ENCODE results near the gene SHISA5.

Gene SHISA5

DNA sequence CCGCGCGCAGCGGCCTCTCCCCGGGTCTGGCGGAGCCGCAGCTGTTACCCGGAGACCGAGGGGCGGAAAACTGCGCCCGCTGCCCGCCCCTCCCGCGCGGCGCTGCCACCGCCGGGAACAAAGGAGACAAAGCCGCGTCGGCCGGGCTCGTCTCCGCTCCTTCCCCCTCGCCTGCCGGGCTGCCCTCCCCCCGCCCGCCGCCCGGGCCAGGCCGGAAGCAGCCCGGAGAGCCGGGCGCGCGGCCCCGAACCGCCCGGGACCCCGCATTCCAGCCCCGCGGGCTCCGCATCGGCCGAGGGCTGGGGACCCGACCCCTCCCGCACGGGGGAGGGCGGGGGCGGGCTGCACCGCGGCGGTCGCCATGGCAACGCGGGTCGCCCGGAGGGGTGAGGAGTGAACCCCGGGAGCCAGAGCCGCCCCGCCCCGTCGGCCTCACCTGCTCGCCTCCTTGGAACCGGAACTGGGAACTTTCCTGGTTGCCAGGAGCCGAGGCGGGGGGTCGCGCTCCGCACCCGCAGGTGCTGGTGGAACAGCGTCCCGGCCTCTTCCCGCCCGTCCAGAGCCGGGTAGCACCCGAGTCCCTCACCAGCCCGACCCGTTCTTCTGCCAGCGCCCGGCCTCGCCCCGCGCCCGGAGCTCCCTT lies 74.5 kb downstream of the SHISA5 start:
- peak; percentile 58 for DNase-seq

- peak; percentile 30 for DNase-seq
These were observed 75.2 kb downstream of the SHISA5 start for GRCh38 chr3:48428572-48429316.

DNA sequence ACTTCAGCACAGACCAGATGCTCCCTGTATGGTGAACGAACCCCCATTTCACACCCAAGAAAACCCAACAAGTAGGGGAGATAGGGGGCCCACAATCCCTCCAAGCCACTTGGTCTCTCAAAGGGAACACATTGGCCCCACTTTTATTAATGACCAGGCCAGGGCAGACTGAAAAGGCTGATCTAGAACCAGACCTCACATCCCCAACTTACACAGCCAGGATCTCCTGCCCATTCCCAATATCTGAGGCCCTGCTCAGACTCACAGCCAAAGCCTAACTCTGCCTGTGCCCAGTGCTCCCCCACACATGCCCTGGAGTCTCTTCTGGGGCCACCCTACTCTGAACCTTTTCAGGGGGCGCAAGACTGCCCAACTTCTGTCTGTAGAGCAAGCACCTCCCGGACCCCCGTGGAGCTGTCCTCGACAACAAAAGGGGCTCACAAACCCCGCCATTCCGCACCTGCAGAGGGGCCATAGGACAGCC lies 75.8 kb downstream of the SHISA5 start:
- DNase-seq, result no peak

GRCh38 chr3:48427630-48427962 lies 76.4 kb downstream of the SHISA5 start:
- DNase-seq, result no peak

- no peak for DNase-seq
These were observed 76.9 kb downstream of the SHISA5 start for GRCh38 chr3:48426944-48427629.

DNA sequence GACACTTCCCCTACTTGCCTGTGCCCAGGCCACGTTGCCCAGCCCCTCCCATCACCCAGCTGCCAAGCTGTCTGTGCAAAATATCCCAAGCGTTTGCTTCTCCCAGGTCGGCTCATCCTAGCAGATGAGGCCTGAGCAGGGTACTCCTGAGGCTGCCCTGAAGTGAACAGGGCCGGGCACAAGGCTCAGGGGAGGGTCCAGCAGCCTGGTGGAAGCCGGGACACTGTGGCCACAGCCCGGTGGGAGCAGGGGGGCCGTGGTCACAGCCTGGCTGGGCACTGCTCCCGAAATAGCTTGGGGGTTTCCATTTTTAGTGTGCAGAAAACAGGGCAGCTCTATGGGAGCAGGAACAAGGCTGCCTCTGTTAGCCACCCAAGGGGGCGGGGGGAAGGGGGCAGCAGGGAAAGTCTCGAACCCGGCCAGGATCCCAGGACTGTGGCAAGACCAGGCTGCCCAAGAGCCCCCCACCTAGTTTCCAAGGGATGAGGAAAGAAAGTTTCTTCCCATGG lies 77.5 kb downstream of the SHISA5 start:
- no peak for DNase-seq

DNA sequence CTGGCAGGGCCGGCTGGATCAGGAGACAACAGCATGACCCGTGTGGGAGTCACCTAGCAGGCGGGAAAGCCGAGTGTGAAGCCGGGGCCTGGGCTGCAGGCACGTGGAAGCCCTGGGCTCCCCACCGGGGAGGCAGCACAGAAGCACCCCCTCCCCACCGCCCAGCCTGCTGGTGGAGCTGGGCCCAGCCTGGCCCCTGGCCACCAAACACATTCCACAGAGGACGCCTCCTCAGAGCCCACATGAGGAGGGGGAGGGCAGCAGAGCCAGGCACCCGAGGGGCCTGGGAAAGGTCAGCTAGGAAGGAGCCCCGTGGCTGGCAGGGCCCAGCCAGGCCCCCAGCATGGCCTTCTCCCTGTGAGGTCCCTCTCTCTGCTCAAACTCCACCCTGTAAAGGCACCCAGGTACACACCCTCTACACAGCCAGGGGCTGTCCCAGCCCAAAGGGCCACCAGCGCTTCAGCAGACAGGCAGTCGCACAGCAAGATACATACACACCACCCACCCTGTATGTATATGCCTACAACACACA lies 78.6 kb downstream of the SHISA5 start:
- DNase-seq, result no peak

GRCh38 chr3:48423883-48424695 lies 79.9 kb downstream of the SHISA5 start:
- no peak for DNase-seq

DNA sequence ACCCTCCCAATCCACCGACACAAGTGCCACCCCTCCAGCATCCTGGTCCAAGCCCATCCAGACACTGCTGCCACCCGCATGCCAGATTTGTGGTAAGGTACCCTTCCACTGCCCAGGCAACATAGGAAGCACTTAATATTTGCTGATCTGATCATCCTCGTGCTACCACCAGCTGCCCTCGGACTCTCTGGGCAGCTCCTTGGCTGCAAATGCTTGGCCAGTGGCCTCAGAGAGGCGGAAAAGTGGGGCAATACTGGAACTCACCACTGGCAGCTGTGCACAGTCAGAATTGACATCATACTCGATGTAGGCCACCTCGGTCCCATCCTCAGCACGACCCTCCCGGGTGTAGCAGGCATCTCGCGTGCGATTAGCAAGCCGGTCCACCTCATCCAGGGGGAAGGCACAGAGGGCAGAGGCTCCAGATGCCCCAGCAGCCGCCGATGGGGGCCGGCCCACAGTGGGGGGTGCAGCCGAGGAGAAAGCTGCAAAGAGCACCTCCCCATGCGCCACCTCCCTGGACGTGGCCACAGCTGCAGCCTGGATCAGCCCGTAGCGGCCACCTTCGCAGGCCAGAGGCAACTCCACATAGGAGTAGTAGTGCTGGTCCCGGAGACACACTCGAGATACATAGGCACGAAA lies 80.6 kb downstream of the SHISA5 start:
- DNase-seq, result no peak

DNA sequence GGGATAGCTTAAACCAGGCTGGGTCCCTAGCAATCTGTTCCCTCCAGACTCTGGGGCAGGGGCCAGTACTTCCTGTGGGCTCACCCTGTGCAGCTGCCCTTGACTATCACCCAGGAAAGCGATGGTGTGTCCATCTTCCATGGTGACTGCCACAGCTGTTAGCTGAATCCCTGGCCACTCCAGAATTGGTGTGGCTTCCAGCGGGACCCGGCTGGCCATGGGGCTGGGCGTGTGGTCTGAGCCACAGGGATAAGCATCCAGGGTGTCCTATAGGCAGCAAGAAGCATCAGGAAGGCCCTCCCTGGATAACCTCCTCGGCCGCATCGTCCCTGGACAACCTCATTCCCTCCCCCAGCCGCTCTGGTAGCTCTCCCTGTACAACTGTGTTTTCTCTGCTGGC lies 81.3 kb downstream of the SHISA5 start:
- no peak for DNase-seq

DNA sequence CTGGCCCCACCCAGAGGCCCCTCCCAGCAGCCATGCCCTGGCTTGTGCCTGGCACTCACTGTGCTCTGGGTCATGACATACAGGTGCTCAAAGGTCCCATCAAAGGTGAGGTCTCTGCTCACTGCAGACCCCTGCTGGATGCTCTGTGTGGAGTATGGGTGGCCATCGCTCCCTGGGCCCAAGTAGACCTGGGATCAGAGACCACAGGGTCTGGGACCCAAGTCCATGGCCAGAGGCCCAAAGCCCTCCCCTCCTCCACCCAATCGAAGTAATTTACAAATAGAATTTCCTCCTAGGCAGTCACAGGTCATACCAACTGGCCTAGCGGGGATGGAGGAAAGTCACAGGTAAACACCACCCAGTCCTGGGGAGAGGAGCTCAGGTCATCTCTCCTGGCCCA lies 81.7 kb downstream of the SHISA5 start:
- DNase-seq, result no peak

DNA sequence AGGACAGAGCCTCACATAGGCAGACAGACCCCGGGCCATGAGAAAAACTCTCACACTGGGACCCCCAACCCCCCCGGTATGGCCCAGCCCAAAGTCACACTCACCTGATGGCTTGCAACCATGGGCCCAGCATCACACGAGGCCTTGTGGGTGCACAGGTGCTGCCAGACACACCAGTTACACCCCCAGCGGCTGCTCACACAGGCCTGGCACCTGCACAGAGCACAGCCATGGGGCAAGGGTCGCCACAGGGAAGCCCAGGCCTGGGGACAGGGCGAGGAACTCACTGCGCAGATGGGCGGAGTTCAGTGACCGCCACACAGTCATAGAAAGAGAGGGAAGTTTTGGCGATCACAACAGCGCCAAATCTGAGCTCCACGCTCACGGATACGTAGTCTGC lies 83.4 kb downstream of the SHISA5 start:
- DNase-seq, result no peak

DNA sequence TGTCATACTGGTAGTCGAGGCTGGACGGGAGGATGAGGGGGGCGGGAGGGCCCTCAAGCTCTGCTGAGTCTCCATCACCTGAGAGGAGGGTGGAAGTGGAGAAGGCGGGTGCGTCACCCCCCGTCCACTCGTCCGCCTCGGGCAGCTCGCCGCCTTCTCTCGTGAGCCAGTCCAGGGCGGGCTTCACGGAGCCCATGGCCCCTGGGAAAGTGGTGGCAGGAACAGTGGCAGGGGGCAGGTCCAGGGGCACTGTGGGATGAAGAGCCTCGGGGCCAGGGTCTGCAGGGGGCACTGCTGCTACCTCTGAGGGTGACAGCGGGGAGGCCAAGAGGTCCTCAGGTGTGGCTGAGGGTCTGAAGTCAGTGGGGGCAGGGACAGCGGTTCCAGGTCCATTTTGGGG lies 84.4 kb downstream of the SHISA5 start:
- DNase-seq, result no peak

DNA sequence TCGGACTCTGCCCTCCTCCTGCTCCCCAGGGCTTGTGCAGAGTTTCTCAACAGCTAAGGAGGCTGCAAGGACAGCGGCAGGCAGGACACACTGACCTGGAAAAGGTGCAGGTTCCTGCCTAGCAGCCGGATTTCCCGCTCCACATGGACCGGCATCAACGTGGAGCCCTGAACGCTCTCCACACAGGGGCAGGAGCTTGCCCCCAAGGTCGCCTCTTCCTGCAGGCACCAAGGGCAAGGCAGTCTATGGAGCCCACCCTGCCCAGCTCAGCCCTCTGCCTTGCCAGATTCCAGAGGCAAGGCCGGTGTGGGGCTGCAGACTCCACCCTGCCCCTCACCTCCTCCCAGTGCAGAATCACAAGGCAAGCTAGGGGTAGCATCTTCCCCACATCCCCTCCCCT lies 84.8 kb downstream of the SHISA5 start:
- no peak for DNase-seq

- no peak for DNase-seq
These were observed 85.3 kb downstream of the SHISA5 start for GRCh38 chr3:48418651-48419050.

GRCh38 chr3:48418140-48418539 lies 85.8 kb downstream of the SHISA5 start:
- no peak for DNase-seq

All from NCI-H526 treated with DMSO at 0.1 percent for 48 hours (cell line).